ENCODE data around the gene RFC4.

Gene RFC4

DNA sequence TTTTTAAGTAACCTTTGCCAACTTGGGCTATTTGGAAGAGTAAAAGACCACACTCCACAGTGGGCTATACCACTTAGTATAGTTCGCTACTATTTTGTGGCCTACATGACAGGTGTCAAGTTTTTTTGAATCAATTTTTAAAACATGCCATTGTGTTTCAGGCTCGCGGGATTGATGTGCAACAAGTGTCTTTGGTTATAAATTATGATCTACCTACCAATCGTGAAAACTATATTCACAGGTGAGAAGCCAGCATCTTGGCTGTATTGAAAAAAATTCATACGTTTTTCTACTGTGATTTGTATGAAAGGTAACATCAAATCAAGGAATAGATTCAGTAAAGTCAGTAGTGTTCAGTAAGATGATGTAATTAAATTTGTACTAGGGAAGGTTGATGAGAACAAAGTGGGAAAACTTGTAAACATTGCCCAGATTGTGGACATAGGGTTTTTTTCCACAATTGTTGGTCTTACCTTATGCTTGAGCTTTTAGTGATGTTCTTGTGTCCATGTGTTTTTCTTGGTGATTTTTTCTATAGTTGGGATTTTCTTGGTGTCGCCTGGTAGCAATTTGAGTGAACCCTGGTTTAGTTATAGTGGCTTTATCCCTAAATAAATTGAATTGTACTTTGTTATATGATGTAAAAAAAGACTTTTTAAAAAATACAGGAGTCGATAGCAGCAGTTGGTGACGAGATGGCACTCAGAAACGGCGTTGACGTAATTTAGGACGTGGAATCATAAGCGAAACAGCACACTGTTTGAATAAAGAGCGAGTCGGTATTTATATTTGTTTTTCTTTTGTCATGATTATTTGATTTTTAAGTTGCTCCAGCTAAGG, 18.4 kb downstream of the RFC4 start:
- TF ChIP-seq, protein P1, sequence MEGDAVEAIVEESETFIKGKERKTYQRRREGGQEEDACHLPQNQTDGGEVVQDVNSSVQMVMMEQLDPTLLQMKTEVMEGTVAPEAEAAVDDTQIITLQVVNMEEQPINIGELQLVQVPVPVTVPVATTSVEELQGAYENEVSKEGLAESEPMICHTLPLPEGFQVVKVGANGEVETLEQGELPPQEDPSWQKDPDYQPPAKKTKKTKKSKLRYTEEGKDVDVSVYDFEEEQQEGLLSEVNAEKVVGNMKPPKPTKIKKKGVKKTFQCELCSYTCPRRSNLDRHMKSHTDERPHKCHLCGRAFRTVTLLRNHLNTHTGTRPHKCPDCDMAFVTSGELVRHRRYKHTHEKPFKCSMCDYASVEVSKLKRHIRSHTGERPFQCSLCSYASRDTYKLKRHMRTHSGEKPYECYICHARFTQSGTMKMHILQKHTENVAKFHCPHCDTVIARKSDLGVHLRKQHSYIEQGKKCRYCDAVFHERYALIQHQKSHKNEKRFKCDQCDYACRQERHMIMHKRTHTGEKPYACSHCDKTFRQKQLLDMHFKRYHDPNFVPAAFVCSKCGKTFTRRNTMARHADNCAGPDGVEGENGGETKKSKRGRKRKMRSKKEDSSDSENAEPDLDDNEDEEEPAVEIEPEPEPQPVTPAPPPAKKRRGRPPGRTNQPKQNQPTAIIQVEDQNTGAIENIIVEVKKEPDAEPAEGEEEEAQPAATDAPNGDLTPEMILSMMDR (IDR thresholded peaks at IDR 0.05; ENCODE audit: low read depth, low read length, missing control alignments): no peak
- peak overlapping the region; percentile 100 for H3K4me3 ChIP-seq (ENCODE audit: low read depth, low read length)
- in situ Hi-C loops (cut with HindIII; ENCODE audit: low sequenced_read_pairs): no loop called here
- DNase-seq (ENCODE audit: low read depth): no peak

GRCh38 chr3:186786922-186787321, 19.4 kb downstream of the RFC4 start:
- no peak for DNase-seq (ENCODE audit: low read depth)
- in situ Hi-C loops (cut with HindIII; ENCODE audit: low sequenced_read_pairs): no loop called here
- TF ChIP-seq, protein P1 (IDR thresholded peaks at IDR 0.05; ENCODE audit: low read depth, low read length, missing control alignments): no peak
- peak overlapping the region; percentile 100 for H3K4me3 ChIP-seq (ENCODE audit: low read depth, low read length)

- TF ChIP-seq, protein P1 (IDR thresholded peaks at IDR 0.05; ENCODE audit: low read depth, low read length, missing control alignments): no peak
- in situ Hi-C loops (cut with HindIII; ENCODE audit: low sequenced_read_pairs): no loop called here
- H3K4me3 ChIP-seq (ENCODE audit: low read depth, low read length): peak overlapping the region; percentile 100
Measured at GRCh38 chr3:186785495-186786018, 20.7 kb downstream of the RFC4 start.

GRCh38 chr3:186784820-186785494, 21.3 kb downstream of the RFC4 start:
- in situ Hi-C loops (cut with HindIII; ENCODE audit: low sequenced_read_pairs): no loop called here
- DNase-seq (ENCODE audit: low read depth): no peak
- peak overlapping the region; percentile 100 for H3K4me3 ChIP-seq (ENCODE audit: low read depth, low read length)
- TF ChIP-seq, protein P1 (IDR thresholded peaks at IDR 0.05; ENCODE audit: low read depth, low read length, missing control alignments): no peak

More at GRCh38 chr3:186785495-186786018, 20.7 kb downstream of the RFC4 start:
- DNase-seq (ENCODE audit: low read depth): no peak

DNA sequence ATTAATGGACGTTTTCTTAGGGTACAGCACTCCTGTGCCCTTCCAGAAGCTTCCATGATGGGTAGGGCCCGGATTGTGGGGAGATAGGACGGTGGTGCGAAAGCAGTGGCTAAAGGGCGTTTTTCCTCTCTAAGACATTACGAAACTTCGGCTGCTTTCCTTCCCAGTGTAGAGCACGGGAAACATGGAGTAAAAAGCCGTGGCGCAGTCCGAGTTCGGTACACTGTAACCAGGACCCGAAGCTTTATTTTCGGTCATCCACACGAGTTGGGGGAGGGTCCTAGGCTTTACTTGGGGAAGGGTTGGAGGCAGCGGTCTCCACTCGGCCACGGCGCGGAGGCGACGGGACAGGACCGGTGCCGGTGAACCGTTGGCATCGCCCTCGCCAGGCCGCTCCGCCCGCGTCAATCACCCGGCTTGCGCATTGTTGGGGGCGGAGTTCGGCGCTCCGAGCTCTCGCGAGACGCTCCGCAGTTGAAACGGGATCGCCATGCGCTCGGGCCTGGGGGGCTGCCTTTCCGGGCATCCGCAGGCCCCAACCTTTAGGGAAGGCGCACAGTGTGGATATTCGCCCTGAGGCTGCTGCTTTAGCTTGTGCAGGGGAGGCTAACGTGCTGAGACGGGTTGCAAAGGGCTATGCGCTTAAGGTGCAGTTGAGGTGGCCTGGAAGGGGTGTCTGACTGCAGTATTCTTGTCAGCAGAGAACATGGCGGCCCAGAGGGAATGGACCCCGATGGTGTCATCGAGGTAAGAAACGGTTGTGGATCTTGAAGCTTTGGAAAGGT, 22.4 kb downstream of the RFC4 start:
- H3K4me3 ChIP-seq (ENCODE audit: low read depth, low read length): peak overlapping the region; percentile 100
- no peak for DNase-seq (ENCODE audit: low read depth)
- TF ChIP-seq, protein P1 (IDR thresholded peaks at IDR 0.05; ENCODE audit: low read depth, low read length, missing control alignments): no peak
- in situ Hi-C loops (cut with HindIII; ENCODE audit: low sequenced_read_pairs): no loop called here
